Central memory CD8-positive, alpha-beta T cell (primary cell): ENCODE results near the gene FUZ.
"Not testable (repeated sequence)": the region's sequence is repeated elsewhere in the genome, so short reads cannot be mapped to it uniquely, and the experiment has no call there.

Experiments used
- ATAC-seq: fragments of 150-1000 bp; cut with Tn5 transposase; replicated peaks from 2 replicates; pipeline ENCODE4 v1.10.0; 2022; ENCODE audit warnings: mild to moderate bottlenecking, moderate FRiP score, moderate number of reproducible peaks; ENCODE audit not compliant: poor library complexity, severe bottlenecking; ENCODE audit errors: extremely low read depth
- DNase-seq, 2 donors: peaks; one replicate each; pipeline ENCODE4 v3.0.0; 2021; ENCODE audit warnings: low spot score in 2 of 2
- H3K27ac Mint-ChIP-seq: one replicate; pipeline ENCODE4 v1.8.0; 2022; ENCODE audit warnings: low read depth, mild to moderate bottlenecking, moderate library complexity, mixed read lengths
- H3K27me3 Mint-ChIP-seq: one replicate; pipeline ENCODE4 v1.8.0; 2022; ENCODE audit warnings: mixed read lengths
- H3K36me3 Mint-ChIP-seq: one replicate; pipeline ENCODE4 v1.8.0; 2022; ENCODE audit warnings: mild to moderate bottlenecking, moderate library complexity, mixed read lengths; ENCODE audit not compliant: insufficient read depth
- H3K4me1 Mint-ChIP-seq: one replicate; pipeline ENCODE4 v1.8.0; 2022; ENCODE audit warnings: mixed read lengths
- H3K4me3 Mint-ChIP-seq: one replicate; pipeline ENCODE4 v1.8.0; 2022; ENCODE audit warnings: mild to moderate bottlenecking, moderate library complexity, mixed read lengths
- H3K9me3 Mint-ChIP-seq: one replicate; pipeline ENCODE4 v1.8.0; 2022; ENCODE audit warnings: mixed read lengths

FUZ gene

DNA sequence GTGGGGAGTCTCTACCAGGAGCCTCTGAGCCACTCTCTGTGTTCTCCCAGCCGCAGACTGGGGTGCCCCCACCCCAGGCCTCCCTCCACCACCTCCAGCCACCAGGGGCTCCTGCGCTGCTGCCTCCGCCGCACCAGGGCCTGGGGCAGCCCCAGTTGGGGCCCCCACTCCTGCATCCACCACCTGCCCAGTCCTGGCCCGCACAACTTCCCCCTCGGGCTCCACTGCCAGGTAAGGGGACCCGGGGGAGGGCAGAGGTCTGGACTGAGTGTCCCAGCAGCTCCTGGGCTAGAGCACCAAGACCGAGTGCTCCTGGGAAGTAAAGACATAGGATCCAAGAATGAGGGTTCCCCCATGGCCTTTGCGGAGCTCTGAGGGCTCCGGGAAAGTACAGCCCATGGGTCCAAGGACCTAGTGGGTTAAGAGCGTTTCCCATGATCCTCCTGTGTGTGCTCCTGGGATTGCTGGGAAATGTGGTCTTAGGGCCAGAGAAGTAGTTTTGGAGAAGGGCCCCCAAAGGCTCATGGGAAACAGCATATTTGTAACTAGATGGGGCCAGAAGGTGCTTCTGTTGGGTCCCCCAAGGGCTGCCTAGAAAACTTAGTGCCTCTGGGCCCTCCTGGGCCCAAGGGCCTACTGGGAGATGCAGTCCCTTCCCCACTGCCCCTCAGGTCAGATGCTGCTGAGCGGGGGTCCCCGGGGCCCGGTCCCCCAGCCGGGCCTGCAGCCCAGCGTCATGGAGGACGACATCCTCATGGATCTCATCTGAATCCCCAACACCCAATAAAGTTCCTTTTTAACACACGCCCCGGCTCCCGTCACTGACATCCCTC is 23.3 kb upstream of the FUZ start:
- no peaks in the 10 kb centered on the region for H3K27me3 Mint-ChIP-seq
- no peak overlapping the region for H3K4me3 Mint-ChIP-seq
- H3K36me3 Mint-ChIP-seq, result peaks cover 22% of the 10 kb centered on the region
- H3K9me3 Mint-ChIP-seq, result no peaks in the 10 kb centered on the region
- no peak overlapping the region for H3K27ac Mint-ChIP-seq
- no peak for DNase-seq
- ATAC-seq, result no peak
- H3K4me1 Mint-ChIP-seq, result no peaks in the 10 kb centered on the region

DNA sequence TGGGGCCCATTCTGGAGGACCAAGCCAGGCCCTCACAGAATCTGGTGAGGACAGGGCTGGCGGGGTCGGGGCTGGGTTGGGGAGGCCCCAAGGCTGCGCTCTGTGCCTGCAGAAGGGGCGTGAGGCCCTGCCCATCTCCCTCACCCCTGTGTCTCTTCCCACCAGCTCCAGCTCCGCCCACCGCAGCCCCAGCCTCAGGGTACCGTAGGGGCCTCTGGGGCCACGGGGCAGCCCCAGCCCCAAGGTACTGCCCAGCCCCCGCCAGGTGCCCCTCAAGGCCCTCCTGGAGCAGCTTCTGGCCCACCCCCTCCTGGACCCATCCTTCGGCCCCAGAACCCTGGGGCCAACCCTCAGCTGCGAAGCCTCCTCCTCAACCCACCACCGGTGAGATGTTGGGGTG is 22.5 kb upstream of the FUZ start:
- Mint-ChIP-seq H3K9me3 (no peaks in the 10 kb centered on the region), H3K27ac (no peak overlapping the region), H3K36me3 (peaks cover 24% of the 10 kb centered on the region), H3K27me3 (no peaks in the 10 kb centered on the region), H3K4me1 (no peaks in the 10 kb centered on the region), H3K4me3 (no peak overlapping the region)
- DNase-seq (no peak), ATAC-seq (no peak)

DNA sequence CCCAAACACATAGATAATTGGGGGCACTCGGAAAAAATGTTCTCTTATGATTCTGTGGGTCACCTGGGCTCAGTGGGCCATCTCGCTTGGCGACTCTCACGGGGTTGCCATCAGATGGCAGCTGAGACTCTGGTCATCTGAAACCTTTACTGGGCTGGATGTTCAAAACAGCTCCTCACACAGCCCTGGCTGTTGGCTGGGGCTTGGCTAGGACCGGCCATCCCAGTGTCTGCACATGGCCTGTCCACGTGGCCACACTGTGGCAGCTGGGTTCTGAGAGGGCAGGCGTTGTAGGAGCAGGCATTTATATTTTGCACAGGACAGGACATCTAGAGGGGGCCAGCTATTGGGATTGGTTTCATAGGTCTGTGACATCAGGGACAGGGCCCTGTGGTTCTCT is 20.5 kb upstream of the FUZ start:
- H3K27ac Mint-ChIP-seq, result no peak overlapping the region
- H3K4me3 Mint-ChIP-seq, result no peak overlapping the region
- no peak for DNase-seq
- ATAC-seq, result no peak
- no peaks in the 10 kb centered on the region for H3K27me3 Mint-ChIP-seq
- no peaks in the 10 kb centered on the region for H3K9me3 Mint-ChIP-seq
- peaks cover 22% of the 10 kb centered on the region for H3K36me3 Mint-ChIP-seq
- no peaks in the 10 kb centered on the region for H3K4me1 Mint-ChIP-seq

DNA sequence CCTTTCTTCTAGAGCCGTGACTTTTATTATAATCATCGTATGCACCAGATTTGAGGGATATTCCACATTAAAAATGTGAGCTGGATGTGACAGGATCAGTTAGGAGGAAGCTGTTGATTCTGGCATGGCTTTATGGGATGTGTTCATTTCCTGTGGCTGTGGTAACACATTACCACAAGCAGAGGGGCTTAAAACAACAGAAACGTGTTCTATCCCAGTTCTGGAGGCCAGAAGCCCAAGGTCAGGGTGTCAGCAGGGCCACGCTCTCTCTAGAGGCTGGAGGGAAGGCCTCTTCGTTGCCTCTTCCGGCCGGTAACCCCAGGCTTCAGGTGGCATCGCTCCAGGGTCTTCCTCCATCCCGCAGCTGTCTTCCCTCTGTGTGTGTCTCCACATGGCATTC is 19.5 kb upstream of the FUZ start:
- Mint-ChIP-seq H3K27me3 (no peaks in the 10 kb centered on the region), H3K27ac (no peak overlapping the region), H3K36me3 (peaks cover 18% of the 10 kb centered on the region), H3K4me1 (peaks cover under 1% of the 10 kb centered on the region), H3K9me3 (no peaks in the 10 kb centered on the region), H3K4me3 (no peak overlapping the region)
- DNase-seq, result no peak
- ATAC-seq, result no peak

DNA sequence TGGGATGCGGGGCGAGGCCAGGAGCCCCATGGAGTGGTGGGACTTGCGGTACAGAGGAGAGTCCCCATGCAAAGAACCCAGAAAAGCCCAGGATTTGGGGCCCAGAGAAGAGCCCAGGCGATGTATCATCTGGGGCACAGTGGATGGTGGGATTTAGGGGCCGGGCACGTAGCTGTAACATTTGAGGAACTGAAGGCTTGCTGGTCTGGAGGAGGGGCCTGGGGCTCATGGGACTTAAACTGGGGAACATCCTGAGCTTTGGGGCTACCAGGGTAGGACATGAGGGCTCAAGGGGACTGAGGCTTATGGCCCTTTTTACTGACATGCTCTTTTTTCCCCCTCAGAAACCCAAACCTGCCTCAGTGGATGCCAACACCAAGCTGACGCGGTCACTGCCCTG is 18.5 kb upstream of the FUZ start:
- Mint-ChIP-seq H3K27ac (no peak overlapping the region), H3K36me3 (peaks cover 19% of the 10 kb centered on the region), H3K27me3 (no peaks in the 10 kb centered on the region), H3K9me3 (no peaks in the 10 kb centered on the region), H3K4me1 (peaks cover 9% of the 10 kb centered on the region), H3K4me3 (no peak overlapping the region)
- DNase-seq (no peak), ATAC-seq (no peak)

DNA sequence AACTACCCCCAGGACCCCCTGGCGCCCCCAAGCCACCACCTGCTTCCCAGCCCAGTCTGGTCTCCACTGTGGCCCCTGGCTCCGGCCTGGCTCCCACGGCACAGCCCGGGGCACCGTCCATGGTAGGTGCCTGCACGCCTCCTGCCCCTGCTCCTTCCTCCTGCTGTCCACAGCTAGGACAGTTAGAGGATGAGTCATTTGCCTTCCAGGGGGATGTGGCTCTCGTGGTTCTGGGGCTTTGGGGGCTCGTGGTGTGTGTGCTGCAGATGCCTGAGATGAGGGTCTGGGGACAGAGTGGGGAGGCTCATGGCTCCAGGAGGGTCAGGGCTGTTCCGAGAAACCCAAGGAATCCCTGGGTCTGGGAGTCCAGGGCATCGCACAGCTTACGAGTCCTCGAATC is 17.7 kb upstream of the FUZ start:
- H3K4me3 Mint-ChIP-seq, result no peak overlapping the region
- H3K27ac Mint-ChIP-seq, result no peak overlapping the region
- H3K4me1 Mint-ChIP-seq, result peaks cover 14% of the 10 kb centered on the region

DNA sequence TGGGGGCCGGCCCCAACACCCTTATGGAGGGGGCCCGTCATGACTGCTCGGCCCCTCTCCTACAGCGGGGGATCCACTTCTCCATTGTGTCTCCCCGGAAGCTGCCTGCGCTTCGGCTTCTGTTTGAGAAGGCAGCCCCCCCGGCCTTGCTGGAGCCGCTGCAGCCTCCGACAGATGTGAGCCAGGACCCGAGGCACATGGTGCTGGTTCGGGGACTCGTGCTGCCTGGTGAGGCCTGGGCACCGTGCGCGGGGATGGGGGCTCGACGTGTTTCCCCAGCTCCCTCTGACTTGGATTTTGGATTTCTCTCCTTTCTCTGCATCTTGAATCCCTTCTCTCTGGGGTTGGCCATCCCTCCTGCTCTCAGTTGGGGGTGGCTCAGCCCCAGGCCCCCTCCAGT is 16.6 kb upstream of the FUZ start:
- no peaks in the 10 kb centered on the region for H3K9me3 Mint-ChIP-seq
- ATAC-seq, result no peak
- no peak for DNase-seq
- no peaks in the 10 kb centered on the region for H3K27me3 Mint-ChIP-seq
- no peak overlapping the region for H3K4me3 Mint-ChIP-seq
- no peak overlapping the region for H3K27ac Mint-ChIP-seq
- peaks cover 14% of the 10 kb centered on the region for H3K4me1 Mint-ChIP-seq
- peaks cover 22% of the 10 kb centered on the region for H3K36me3 Mint-ChIP-seq

More for the DNA sequence above, 17.7 kb upstream of the FUZ start:
- ATAC-seq (no peak), DNase-seq (no peak)
- Mint-ChIP-seq H3K9me3 (no peaks in the 10 kb centered on the region), H3K27me3 (no peaks in the 10 kb centered on the region), H3K36me3 (peaks cover 22% of the 10 kb centered on the region)

DNA sequence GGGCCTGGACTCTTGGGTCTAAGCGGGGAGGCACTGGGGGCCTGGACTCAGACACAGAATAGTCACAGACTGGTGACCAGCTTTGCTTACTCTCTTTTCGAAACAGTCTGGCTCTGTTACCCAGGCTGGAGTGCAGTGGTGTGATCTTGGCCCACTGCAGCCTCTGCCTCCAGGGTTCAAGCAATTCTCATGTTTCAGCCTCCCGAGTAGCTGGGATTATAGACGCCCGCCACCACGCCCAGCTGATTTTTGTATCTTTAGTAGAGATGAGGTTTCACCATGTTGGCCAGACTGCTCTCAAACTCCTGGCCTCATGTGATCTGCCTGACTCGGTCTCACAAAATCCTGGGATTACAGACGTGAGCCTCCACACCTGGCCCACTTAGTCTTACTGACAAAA is 16.1 kb upstream of the FUZ start:
- Mint-ChIP-seq H3K27me3 (no peaks in the 10 kb centered on the region), H3K36me3 (peaks cover 26% of the 10 kb centered on the region), H3K27ac (no peak overlapping the region), H3K9me3 (no peaks in the 10 kb centered on the region), H3K4me1 (peaks cover 14% of the 10 kb centered on the region), H3K4me3 (no peak overlapping the region)
- DNase-seq (no peak), ATAC-seq (no peak)

DNA sequence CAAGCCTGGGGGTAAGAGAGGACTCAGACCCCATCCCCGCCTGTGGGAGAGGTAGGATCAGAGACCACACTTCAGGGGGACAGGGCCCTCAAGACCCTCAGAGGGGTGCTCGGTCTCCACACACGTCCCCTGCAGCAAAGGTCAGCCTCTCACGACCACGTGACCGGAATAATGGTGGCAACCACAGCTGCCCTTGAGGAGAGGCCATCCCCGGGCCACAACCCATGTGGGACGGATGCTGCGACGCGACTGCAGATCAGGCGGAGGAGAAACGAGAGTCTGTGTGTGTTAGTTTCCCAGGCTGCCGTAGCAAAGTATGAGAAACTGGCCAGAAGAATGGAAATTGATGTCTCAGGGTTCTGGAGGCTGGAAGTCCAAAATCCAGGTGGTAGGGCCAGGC is 13.9 kb upstream of the FUZ start:
- Mint-ChIP-seq H3K9me3 (no peaks in the 10 kb centered on the region), H3K4me3 (no peak overlapping the region), H3K27me3 (no peaks in the 10 kb centered on the region), H3K27ac (no peak overlapping the region), H3K4me1 (peaks cover 20% of the 10 kb centered on the region), H3K36me3 (peaks cover 25% of the 10 kb centered on the region)
- ATAC-seq, result no peak
- no peak for DNase-seq

DNA sequence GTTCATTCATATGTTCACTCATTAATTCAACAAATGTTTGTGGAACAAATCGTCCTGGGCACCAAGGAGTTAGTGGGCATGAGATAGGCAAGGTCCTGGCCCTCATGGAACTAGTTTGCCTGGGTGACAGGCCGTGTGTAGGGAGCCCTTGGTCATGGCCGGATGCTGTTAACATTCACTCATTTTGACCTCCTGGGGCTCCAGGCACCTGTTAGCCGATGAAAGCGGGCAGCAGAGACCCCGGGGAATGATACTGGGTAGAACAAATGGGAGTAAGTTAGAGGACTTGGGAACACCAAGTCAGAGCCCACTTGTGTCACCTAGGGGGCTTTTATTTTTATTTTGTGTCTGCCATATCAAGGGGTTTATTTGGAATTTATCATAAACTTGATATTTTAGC is 11.6 kb upstream of the FUZ start:
- Mint-ChIP-seq H3K4me1 (peaks cover 20% of the 10 kb centered on the region), H3K27me3 (no peaks in the 10 kb centered on the region), H3K27ac (no peak overlapping the region), H3K4me3 (no peak overlapping the region), H3K36me3 (peaks cover 26% of the 10 kb centered on the region), H3K9me3 (no peaks in the 10 kb centered on the region)
- no peak for ATAC-seq
- DNase-seq, result no peak

DNA sequence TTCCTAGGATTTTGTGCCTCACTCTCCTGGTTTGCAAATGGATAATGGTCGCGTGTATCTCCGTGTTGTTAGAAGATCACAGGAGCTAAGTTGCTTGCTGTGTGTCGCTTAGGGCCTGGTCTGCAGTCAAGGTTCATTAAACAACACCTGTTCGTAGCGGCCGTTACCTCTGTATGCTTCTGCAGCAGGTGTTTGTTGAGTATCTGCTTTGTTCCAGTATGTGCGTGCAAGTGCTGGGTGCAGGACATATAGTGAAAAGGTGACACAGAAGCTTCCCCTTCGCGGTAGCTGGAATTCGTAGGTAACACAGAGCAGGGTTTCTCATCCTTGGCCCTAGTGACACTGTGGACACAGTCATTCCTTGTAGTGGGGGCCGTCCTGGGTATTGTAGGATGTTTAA is 10.4 kb upstream of the FUZ start:
- Mint-ChIP-seq H3K4me3 (no peak overlapping the region), H3K27me3 (no peaks in the 10 kb centered on the region), H3K27ac (no peak overlapping the region), H3K4me1 (peaks cover 30% of the 10 kb centered on the region), H3K9me3 (no peaks in the 10 kb centered on the region), H3K36me3 (peaks cover 29% of the 10 kb centered on the region)
- DNase-seq, result no peak
- no peak for ATAC-seq

DNA sequence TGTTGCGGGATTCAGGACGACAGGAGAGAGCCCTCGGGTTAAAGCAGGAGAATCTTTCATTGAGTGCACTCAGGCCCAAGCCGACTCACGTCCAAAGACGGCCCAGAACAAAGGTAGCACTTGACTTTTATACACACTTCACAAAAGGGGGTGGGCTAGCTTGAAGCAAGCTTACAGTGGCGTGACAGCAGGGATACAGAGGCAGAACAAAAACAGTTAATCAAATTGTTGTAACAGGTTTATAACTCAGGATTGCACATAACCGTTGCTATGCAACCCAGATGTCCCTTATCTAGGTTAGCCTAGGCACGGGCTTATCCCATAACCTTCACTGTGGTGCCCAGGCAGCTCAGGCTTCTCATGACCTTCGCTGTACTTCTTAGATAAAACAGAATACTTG is 7.0 kb upstream of the FUZ start:
- Mint-ChIP-seq H3K9me3 (no peaks in the 10 kb centered on the region), H3K27me3 (no peaks in the 10 kb centered on the region), H3K36me3 (peaks cover 36% of the 10 kb centered on the region), H3K4me1 (peaks cover 32% of the 10 kb centered on the region), H3K4me3 (no peak overlapping the region), H3K27ac (no peak overlapping the region)
- DNase-seq (no peak), ATAC-seq (no peak)

DNA sequence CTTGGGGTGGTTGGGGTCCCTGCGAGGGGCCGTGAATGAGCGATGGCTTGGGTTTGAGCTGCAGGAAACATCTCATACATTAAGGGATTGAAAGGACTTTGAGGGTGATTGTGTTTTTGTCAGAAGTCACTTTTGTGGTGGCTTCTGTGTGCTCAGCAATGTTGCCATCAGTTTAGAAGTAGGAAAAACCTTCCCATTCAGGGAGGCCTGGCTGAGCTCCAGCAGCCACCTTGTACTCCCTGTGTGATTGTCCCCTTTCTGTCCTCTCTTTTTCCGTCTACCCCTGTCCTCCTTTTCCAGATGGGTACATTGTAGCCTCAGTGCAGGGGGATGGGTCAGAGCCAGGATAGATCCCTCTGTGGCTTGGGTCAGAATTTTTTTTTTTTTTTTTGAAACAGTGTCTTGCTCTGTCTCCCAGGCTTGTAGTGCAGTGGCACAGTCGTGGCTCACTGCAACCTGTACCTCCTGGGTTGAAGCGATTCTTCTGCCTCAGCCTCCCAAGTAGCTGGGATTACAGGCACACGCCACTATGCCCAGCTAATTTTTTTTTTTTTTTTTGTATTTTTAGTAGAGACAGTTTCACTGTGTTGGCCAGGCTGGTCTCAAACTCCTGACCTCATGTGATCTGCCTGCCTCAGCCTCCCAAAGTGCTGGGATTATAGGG is 6.5 kb upstream of the FUZ start:
- peaks cover 32% of the 10 kb centered on the region for H3K4me1 Mint-ChIP-seq
- H3K27me3 Mint-ChIP-seq, ATAC-seq, DNase-seq, H3K9me3 Mint-ChIP-seq: not testable (repeated sequence)
- H3K4me3 Mint-ChIP-seq, result peak overlapping the region; percentile 99
- H3K27ac Mint-ChIP-seq, result peak overlapping the region; percentile 100
- H3K36me3 Mint-ChIP-seq, result peaks cover 33% of the 10 kb centered on the region
